DMS 273 treated with DMSO at 0.1 percent for 48 hours (cell line): ENCODE results near the gene FAM181A.

Experiments
- DNase-seq: peaks from one replicate; lab custom pipeline; 2025; lab: John Stamatoyannopoulos, UW

Gene FAM181A

DNA sequence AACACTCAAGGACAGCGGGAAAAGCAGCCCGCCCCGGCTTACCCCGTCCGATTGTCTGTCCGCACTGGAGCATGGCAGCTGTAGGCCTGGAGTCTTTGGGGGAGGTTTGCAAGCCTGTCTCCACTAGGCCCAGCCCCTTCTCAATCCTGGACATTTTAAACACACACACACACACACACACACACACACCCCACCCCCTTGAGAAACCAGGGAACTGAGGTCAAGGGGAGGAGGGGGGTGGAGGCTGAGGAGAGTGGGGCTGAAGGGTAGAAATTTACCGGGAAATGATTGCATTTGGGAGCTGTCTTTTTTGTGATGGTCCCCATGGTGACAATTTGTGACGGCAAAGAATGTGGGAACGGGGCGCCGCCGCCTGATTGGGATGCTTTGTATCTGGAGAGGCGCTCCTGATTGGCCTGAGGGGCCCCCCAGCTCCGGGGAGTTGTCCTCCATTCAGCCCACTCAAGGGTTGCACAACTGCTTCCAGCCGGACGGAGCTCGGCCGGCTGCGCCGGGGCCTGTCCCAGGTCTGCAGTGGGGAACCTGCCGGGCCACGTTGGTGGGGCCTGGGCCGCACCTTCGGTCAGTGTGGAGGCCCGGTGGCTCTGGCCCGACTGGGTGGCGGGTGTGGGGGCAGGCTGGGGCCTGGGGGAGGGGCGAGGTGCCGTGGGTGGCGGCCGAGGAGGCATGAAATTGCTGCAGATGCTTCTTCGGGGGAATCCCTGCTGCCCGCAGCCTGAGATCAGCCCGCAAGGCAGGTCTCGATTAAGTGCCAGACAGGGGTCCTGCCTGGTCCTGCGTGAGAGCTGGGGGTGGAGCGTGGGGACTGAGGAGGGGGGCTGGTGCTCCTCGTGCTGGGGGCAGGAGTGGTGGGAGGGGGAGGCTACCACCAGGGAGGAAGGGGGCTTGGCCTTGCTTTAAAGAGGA is at the start of gene FAM181A:
TSS of gene FAM181A (plus strand) at position 472 of the 927 bp plus-strand sequence. CDS start 942 bp downstream, outside the sequence.
- DNase-seq, result no peak

DNA sequence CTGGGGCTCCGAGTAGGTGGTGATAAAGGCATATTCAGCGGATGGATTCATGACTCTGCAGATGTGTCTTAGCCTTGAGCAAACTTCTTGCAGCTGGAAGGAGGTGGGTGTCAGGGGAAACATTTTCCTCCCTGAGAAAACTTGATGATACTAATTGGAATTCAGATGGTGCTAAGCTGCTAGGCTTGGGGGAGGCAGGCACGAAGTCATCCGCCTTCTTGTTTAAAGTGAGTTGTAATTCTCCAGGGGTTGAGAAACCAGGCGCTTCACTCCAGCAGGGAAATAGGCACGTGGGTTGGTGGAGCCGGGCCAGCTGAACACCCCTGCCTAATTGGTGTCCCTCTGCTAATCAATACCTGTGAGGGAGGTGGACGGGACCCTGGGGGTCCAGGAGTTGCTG is 48.9 kb upstream of the FAM181A start:
- no peak for DNase-seq

DNA sequence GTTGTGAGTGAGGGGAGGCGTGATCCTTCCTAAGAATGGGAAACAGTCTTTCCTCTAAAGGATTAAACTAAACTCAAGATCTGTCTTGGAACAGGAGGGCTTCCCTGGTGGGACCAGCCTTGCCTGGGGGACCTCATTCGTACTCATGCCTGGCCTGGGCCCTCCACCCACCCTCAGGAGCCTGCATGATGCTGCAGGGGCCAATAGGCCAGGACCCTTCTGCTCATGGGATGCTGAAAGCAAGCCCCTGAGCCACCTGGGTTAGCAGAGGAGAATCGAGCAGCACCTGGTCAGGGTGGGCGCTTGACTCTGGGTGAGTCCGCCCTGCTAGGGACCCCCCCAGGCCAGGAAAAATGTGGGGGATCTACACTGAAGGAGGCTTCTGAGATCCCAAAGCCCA is 48.3 kb upstream of the FAM181A start:
- no peak for DNase-seq

DNA sequence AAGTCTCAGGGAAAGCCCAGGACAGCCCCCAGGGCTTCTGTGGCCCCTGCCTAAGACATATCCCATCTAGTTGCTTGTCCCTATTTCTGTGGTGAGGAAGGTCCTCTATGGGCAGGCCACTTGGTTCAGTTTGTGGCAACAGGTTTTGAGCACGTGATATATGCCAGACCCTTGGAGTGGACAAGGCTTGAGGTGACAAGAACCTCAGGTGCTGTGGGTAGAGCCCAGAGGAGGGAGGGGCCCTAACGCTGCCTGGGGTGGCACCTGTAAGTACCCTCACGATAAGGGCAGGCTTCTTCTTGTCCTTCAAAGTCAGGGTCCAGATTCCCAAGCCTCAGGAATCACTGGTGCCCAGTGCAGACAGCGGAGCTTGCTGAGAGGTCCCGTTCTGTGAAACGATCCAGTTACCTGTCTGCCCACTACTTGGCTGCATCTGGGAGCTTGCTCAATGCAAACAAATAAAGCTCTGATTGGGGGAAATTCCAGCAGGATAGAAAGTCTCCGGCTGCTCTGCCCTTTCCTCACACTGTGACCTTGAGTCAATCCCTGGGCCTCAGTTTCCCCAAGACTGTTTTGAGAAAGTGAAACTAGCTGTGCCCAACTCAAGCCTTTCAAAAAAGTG is 47.7 kb upstream of the FAM181A start:
- DNase-seq, result no peak

DNA sequence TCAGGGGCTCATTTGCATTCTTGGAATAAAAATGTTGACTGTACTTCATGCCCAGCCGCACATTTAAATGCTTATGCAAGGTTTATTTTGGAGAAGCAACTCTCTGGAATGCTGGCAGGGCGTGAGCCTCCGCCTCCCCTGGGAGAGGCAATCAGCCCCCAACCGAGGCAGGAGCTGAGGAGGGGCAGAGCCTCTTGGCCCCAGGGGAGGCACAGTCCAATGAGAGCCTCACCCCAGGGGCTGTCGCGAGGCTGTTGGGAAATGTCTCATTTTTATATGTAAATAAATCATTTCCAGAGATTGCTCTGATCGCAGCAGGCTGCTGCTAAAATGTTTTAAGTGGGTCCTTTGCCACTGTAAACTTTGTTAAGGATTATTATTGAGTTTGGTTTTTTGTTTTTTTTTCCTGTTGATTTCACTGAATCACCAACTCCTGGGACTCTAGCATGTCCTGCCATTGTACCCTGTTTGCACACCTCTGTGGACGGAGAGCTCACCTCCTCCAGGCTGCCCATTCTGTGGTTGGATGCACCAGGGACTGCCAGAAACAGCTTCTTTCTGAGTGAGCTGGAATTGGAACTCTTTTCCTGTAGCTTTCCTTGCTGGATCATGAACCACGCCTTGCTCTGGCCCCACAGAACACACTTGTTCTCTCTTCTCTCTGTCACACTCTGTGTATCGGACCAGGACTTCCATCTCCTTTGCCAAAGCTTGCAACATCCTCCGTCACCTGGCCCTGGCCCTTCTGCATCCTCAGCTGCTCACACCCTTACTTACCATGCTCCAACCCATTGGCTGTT is 46.9 kb upstream of the FAM181A start:
- DNase-seq, result no peak

DNA sequence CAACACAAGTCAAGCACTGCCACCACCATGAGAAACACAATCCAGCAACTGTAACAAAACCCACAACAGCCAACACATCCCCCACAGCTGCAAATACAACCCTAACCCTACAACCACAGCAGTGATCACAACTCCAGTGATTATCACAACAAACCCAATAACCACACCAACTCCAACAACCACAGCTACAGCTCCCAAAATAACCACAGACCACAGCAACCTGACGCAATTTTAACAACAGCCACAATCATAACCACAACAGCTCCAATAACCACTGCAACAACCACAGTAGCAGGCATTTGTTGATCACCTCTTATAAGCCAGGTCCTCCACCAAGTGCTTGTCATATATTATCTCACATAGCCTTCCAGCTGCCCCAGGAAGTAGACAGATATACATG is 42.2 kb upstream of the FAM181A start:
- no peak for DNase-seq

DNA sequence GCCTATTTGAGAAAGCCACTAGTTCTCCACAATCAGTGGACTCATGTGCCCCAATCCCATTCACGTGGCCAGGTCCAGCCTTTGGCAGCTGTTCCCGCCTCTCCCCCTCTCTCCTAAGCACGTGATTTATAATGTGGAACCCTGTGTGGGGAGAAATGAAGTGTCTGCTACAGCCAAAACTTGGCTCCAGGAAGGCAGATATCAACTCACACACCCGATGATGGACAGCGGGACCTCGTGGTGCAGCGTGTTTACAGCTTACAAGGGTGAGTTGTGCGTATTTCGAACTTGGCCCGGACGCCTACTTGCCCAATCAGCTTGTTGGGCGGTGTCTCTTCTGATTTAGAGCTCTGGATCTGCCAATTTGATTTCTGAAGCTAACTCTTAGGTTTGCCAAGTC is 38.1 kb upstream of the FAM181A start:
- no peak for DNase-seq

DNA sequence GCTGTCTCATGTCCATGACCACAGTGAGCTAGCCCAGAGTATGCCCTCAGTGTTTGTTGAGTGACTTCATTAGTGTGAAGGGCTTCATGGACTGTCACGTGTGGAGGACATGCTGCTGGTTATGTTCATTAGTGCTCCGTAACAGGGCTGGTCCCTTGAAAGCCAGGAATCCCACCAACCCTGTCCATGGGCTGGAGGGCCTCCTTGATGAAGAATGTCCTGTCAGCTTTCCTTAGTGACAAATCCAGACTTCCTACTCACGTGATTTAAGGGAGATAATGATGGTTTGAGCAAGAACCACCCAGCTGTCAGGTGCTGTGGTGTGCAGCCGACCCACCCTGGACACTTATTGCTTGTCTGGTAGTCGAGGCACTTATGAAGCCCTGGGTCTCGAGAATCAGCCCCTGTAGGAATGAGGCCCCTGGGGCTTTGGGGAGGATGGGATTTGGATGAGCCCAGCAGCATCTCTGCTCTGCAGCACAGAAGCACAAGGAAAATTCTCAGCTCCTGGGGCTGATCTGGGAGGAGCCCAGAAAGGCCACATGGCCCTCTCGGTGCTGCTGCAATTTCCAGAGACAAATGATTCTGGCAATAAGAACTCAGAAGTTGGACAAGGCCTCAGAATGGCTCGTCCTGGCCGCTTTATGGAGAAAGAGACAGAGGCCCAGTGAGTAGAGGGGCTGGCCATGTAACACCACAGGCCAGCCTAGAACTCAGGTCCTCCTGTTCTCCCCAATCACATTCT is 37.2 kb upstream of the FAM181A start:
- no peak for DNase-seq

DNA sequence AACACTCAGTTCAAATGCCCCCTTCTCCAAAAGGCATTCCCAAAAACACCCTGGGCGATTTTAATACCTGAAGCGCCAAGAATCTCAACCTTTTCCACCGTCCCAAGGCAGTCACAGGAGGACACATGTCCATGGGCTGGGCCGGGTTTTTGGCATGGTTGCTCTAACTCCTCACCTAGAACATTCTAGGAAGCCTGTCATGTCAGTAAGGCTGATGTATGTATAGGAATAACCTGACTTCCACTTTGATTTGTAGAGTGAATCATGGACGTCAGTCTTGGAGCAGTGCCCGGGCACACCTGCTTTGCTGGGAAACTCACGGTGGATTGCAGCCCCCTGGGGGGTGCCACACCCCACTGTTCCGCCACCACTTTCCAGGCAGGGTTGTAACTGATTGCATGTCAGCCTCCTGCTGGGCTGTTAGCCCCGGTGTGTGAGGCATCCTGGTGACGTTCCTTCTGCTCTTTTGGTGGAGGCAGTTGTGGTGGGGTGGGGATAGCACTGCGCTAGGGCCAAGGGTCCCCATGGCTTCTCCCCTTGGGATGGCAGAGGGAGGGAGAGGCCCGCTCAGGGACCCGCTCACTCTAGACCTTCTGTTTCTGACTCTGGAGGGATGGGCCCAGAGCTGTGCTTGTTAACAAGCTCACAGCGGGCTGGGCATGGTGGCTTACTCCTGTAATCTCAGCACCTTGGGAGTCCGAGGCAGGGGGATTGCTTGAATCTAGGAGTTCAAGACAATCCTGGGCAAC is 35.2 kb upstream of the FAM181A start:
- DNase-seq, result no peak

DNA sequence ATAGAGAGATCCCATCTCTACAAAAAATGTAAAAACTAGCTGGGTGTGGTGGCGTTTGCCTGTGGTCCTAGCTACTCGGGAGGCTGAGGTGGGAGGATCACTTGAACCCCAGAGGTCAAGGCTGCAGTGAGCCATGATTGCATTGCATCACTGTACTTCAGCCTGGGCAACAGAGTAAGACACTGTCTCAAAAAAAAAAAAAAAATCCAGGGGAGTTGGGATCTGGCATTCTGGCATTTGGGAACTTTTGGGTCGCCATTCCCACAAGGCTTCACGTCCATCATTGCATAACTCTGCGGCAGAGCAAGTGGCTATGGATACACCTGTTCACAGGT is 34.7 kb upstream of the FAM181A start:
- DNase-seq, result no peak

DNA sequence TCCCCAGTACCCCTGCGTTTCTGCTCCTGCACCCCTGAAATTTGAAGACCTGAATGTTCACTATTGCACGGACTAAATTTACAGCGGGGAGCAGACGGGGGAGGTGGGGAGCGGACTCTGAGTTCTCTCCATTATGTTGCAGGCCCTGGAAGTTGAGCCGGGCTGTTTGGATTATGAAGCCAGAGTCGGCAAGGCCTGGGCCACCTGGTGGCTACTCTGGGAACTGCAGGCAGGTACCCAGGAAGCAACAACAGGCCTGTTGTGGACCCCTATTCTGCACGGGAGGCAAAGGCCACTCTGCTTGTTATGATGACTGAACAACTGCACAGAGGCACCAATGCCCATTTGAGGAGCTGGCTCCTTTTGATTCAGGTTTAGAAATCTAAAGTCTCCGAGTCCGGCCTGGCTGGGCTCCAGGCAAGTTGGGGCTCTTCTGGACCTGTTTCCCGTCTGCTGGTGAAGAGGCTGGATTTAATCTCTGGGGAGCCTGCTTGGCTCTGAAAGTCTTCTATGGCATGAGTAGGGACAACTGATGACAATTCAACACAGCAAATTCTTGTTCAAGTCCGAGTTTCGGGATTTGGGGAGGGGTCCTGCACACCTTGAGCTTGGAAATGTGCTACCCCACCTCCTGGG is 34.1 kb upstream of the FAM181A start:
- peak; percentile 32 for DNase-seq

DNA sequence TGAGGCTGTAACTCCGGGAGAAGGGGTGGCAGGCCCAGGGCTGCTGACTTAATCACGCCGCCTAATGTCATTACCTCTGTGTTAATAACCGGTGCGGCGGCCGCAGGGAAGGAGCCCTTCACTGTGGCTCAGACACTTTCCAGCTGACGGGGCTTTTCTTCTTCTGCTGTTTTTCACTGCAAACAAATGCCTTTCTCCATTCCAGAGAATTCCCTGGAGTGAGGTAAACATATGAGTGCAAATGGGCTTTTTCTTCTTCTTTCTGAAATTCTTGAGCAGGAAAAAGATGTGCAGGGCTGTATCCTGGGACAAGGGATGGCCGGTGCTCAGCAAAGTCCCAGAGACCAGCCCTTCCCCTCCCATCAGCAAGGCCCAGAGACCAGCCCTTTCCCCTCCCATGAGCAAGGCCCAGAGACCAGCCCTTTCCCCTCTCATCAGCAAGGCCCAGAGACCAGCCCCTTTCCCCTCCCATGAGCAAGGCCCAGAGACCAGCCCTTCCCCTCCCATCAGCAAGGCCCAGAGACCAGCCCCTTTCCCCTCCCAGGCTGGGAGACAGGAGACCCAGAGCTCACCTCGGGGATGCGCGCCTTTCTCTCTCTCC is 33.4 kb upstream of the FAM181A start:
- DNase-seq, result no peak

DNA sequence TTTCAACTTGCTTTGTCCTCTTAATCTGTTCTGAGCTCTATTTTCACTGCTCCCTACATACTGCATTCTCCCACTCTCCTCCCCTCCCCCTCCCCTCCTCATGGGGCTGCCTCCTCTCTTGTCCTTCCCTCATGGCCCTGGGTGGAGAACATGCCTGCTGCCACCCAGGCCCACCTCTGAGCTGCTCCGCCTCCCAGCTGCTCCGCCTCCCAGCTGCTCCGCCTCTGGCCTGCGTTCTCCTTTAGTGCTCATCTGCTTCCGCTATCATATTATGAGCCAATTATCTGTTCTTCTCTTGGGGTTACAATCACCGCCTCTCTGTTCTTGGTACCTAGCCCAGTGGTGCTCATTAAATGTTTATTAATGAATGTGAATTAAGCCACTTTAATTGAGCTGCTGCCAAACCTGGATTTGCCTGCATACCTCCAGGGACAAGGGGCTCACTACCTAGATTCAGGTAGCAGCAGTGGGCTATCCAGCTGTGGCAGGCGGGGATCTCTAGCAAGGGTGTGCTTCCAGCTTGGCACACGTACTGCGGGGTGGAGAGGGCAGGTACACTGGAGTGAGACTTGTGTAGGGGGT is 32.0 kb upstream of the FAM181A start:
- DNase-seq, result no peak

DNA sequence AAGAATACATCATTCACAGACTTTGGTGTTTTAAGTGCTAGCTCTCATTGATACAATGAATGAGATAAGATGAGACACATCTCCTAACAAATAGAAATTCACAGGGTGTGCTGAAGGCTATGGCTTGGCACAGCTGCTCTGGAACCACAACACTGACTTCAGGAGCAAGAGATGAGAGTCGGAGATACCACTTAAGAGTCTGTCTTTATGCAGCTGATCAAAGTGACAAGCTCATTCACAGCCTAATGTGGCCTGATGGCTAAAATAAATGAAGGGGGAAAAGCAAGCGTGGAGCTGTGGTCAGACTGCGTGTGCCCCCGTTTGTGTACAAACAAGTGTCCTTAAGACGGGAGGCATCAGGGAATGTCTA is 29.7 kb upstream of the FAM181A start:
- no peak for DNase-seq

DNA sequence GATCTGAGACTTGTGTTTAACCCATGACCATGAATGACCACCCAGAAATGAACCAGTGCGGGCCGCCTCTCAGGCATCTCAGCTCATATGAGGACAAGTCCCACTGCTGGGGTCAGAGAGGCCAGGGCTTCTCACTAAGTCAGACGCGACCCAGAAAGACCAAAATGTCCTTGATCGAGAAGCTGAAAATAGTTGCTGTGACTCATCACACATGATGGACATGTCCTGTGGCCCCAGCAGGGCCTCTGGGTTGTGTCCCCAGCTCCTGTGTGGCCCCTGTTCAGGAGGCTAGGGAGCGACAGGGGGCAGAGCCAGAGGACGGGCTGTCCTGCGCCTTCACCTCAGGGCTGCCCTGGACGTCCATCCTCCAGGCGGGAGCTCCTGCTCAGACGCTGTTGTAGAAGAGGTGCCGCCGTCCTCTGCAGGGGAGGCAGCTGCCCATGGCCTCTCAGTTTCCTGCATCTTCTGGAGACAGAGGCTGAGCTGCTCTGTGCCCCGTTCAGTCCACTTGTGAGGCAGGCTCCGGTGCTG is 29.0 kb upstream of the FAM181A start:
- DNase-seq, result no peak

DNA sequence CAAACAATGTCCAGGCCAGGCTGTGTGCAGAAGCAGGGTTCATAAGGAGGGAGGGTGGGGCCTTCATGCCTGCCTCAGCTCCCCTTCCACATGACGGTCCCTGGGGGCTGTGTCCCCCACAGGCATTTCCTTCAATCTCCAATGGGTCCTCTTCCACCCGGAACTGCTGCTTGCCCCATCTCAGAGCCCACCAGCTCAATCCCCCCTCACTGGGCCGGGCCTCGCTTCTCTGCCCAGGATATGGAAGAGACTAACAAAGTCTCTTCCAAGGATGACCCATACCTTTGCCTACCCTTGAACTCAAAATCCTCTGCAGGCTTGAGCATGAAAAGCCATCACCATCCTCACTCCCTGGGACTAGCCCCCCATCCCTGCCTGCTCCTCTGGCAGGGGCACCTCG is 28.4 kb upstream of the FAM181A start:
- no peak for DNase-seq

DNA sequence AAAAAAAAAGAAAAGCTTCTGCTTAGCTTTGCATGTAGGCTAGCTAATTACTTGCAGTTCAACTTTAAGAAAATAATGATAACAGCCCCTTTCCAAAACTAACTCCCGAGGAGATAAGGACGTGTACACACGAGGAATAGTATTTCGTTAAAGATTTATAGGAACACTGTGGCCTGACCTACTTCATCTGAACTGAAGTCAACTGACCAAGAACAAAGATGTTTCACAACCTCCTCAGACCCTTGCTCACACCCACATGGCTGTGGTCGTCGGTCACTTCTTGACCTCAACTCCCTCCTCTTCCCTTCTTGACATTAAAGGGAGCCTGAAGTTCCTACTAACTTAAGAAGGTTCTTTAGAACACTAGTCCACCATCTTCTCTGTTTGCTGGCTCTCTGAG is 25.3 kb upstream of the FAM181A start:
- no peak for DNase-seq

DNA sequence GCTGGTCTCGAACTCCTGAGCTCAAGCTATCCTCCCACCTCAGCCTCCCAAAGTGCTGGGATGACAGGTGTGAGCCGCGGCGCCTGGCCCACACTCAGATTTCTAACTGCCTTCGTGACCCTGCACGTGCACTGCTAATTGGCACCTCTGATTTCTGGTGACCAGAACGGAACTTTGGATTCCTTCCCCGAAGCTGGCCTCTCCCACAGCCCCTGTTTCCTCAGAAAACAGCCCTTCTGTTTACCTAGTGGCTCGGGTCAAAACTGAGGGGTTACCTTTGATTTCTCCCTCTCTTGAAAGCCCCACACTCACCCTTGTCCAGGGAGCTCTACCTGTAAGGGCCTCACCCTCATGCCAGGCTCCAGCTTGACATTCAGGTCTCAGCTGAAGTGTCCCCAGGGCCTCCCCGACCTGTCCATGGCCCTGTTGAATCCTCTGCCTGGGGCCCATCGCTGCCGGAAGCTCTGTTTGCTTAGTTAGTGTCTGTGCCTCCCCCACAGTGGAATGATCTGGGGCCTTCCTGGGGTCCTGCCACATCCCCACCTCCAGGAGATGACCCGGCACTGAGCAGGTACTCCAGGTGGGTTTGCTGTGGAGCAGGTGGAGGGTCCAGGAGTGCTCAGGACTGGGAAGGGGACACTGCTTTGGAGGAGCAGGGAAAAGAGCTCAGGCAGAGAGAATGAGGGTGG is 24.4 kb upstream of the FAM181A start:
- DNase-seq, result no peak
